ENCODE measurements around the gene DENND6B. TPM values are rescaled to one million over a fixed set of nuclear protein-coding genes. Genes with fewer than 3 reads are reported as not detected.

DENND6B gene
- total and polyA plus RNA-seq, 2 of the 13 experiments (the other 11 are each of a cell fraction or from before 2014, with no cell fraction given) = 0.95 to 3.8 TPM

GRCh38 chr22:50306753-50307749, 19.8 kb downstream of the DENND6B start, which contains the start of gene PLXNB2 (continued):
- TF ChIP-seq, protein P1, sequence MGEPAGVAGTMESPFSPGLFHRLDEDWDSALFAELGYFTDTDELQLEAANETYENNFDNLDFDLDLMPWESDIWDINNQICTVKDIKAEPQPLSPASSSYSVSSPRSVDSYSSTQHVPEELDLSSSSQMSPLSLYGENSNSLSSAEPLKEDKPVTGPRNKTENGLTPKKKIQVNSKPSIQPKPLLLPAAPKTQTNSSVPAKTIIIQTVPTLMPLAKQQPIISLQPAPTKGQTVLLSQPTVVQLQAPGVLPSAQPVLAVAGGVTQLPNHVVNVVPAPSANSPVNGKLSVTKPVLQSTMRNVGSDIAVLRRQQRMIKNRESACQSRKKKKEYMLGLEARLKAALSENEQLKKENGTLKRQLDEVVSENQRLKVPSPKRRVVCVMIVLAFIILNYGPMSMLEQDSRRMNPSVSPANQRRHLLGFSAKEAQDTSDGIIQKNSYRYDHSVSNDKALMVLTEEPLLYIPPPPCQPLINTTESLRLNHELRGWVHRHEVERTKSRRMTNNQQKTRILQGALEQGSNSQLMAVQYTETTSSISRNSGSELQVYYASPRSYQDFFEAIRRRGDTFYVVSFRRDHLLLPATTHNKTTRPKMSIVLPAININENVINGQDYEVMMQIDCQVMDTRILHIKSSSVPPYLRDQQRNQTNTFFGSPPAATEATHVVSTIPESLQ (CRISPR knock-in tag; conservative IDR thresholded peaks at IDR 0.05) = no peak
- TF ChIP-seq TCF7L2 (IDR thresholded peaks at IDR 0.05; ENCODE audit: low read depth, low read length) = no peak
- TF ChIP-seq ZNF224 (CRISPR knock-in tag; IDR thresholded peaks at IDR 0.05) = no peak
- TF ChIP-seq, protein P2, sequence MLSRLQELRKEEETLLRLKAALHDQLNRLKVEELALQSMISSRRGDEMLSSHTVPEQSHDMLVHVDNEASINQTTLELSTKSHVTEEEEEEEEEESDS (CRISPR knock-in tag; IDR thresholded peaks at IDR 0.05; ENCODE audit: borderline replicate concordance) = no peak
- TF ChIP-seq SP1 (IDR thresholded peaks at IDR 0.05) = no peak
- TF ChIP-seq SP1 (CRISPR knock-in tag; IDR thresholded peaks at IDR 0.05) = no peak
- 0 out of 2 replicates have a peak, but pooled peaks have one; percentile 34 for TF ChIP-seq SPEN (CRISPR knock-in tag; IDR thresholded peaks at IDR 0.05; ENCODE audit: low read depth)
- no peak for TF ChIP-seq CBX1 (IDR thresholded peaks at IDR 0.05; ENCODE audit: low read depth)
- TF ChIP-seq ELF3 (CRISPR knock-in tag; IDR thresholded peaks at IDR 0.05) = no peak
- no peak for TF ChIP-seq PBX3 (CRISPR knock-in tag; IDR thresholded peaks at IDR 0.05; ENCODE audit: borderline replicate concordance)
- no peak for TF ChIP-seq ZZZ3 (CRISPR knock-in tag; IDR thresholded peaks at IDR 0.05; ENCODE audit: borderline replicate concordance)
- TF ChIP-seq ZNF510 (CRISPR knock-in tag; IDR thresholded peaks at IDR 0.05; ENCODE audit: low read depth) = no peak
- TF ChIP-seq SNAPC2 (CRISPR knock-in tag; IDR thresholded peaks at IDR 0.05) = no peak
- no peak for TF ChIP-seq ZMYM2 (CRISPR knock-in tag; IDR thresholded peaks at IDR 0.05)
- TF ChIP-seq ZFAT (CRISPR knock-in tag; conservative IDR thresholded peaks at IDR 0.05) = no peak
- TF ChIP-seq FOSL1 (CRISPR knock-in tag; IDR thresholded peaks at IDR 0.05; ENCODE audit: borderline replicate concordance) = no peak
- TF ChIP-seq GTF3A (CRISPR knock-in tag; conservative IDR thresholded peaks at IDR 0.05) = no peak
- no peak for TF ChIP-seq ZNF251 (CRISPR knock-in tag; IDR thresholded peaks at IDR 0.05)
- TF ChIP-seq ZBED4 (CRISPR knock-in tag; IDR thresholded peaks at IDR 0.05; ENCODE audit: borderline replicate concordance) = no peak
- no peak for TF ChIP-seq REPIN1 (CRISPR knock-in tag; IDR thresholded peaks at IDR 0.05; ENCODE audit: borderline replicate concordance, low read depth)
- no peak for TF ChIP-seq ATF3 (CRISPR knock-in tag; IDR thresholded peaks at IDR 0.05)
- TF ChIP-seq RBM22 (optimal IDR thresholded peaks at IDR 0.05; ENCODE audit: low read length) = no peak

All from HepG2 (cell line).